T-helper 1 cell treated with Interleukin-12 subunit alpha and Interleukin-12 subunit beta and Interleukin-4 antibody, amounts not matched to agents 30 μg/mL and 1 μg/mL, for 36 hours (primary cell): Measurements from ENCODE around the gene TDP2.

ENCODE experiments used
- H3K27ac Mint-ChIP-seq: one replicate; pipeline ENCODE4 v1.8.0; 2021; ENCODE audit warnings: mild to moderate bottlenecking, mixed read lengths
- H3K27me3 Mint-ChIP-seq: one replicate; pipeline ENCODE4 v1.8.0; 2021; ENCODE audit warnings: low read depth, mixed read lengths
- H3K36me3 Mint-ChIP-seq: one replicate; pipeline ENCODE4 v1.8.0; 2021; ENCODE audit warnings: low read depth, mixed read lengths
- H3K4me1 Mint-ChIP-seq: one replicate; pipeline ENCODE4 v1.8.0; 2021; ENCODE audit warnings: low read depth, mixed read lengths
- H3K4me3 Mint-ChIP-seq: one replicate; pipeline ENCODE4 v1.8.0; 2021; ENCODE audit warnings: mild to moderate bottlenecking, moderate library complexity, mixed read lengths
- H3K9me3 Mint-ChIP-seq: one replicate; pipeline ENCODE4 v1.8.0; 2021; ENCODE audit warnings: mixed read lengths

Gene TDP2

GRCh38 chr6:24610672-24611071, 56.0 kb downstream of the TDP2 start:
- Mint-ChIP-seq H3K9me3 (no peaks in the 10 kb centered on the region), H3K4me1 (no peaks in the 10 kb centered on the region), H3K36me3 (no peaks in the 10 kb centered on the region), H3K4me3 (no peak overlapping the region), H3K27me3 (peaks cover 23% of the 10 kb centered on the region), H3K27ac (no peak overlapping the region)

DNA sequence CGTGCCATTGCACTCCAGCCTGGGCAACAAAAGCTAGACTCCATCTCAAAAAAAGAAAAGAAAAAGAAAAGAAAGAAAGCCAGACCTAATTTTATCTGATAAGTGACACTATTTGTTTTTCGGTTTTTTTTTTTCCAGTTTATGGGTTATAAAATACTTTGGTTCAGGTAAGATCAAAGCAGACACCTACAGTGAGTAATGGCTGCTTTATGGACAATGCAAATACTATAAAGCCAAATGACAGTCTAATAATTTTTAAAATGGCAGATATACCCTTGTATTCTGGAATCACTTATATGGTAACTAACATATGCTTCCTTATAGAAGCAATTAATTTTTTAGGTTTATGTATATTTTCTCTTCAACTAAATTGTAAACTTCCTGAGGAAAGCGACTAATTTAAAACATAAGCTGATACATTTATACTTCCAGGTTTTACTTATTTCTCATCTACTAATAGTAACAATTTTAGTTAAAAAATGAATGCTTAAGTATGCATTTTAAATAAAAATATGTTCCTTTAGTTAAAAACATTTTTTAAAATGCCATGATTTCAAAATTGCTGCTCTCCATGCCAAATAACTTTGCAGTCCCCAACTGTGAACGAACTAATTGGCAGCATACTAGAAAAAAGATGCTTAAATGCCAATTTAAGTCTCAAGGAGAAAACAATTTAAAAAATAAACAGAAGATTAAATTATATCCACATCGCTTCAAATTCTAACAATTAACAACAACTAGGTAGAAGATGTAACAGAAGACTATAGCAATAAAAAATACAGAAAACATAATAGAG, 59.2 kb downstream of the TDP2 start:
- Mint-ChIP-seq H3K27ac (no peak overlapping the region), H3K36me3 (no peaks in the 10 kb centered on the region), H3K27me3 (peaks cover 3% of the 10 kb centered on the region), H3K9me3 (no peaks in the 10 kb centered on the region), H3K4me1 (no peaks in the 10 kb centered on the region), H3K4me3 (no peak overlapping the region)

DNA sequence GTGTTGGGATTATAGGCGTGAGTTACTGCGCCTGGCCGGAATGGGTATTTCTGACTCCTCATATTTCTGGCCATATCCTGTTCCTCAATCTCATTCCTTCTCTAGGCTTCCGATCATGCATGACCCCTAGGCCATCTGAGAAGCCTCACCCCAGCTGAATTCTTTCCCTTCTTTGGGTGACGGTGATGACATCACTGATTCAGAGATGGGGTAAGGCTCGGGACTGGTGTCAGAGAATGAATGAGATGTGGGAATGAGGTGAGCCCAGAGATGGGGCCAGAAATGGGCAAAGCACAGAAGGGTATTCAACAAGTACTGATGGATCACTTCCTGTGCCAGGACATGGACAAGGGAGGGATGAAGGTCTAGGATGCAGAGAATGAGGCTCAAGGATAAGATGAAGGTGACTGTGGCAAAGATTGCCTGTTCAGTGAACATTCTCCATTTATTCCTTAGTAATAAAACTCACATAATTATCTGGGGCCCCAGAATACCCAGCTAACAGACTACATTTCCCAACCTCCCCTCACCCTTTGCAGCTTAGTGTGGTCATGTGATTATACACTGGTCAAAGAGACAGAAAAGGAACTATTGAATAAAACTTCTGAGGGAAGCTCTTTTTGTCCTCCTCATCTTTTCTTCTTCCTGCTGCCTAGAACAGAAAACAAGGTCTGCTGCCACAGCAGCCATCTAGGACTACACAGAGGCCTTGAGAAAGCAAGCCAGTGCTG, 60.3 kb downstream of the TDP2 start:
- H3K27me3 Mint-ChIP-seq, result peaks cover 3% of the 10 kb centered on the region
- no peak overlapping the region for H3K4me3 Mint-ChIP-seq
- no peak overlapping the region for H3K27ac Mint-ChIP-seq
- H3K4me1 Mint-ChIP-seq, result no peaks in the 10 kb centered on the region
- H3K36me3 Mint-ChIP-seq, result no peaks in the 10 kb centered on the region
- no peaks in the 10 kb centered on the region for H3K9me3 Mint-ChIP-seq

- Mint-ChIP-seq H3K4me3 (no peak overlapping the region), H3K9me3 (no peaks in the 10 kb centered on the region), H3K27ac (no peak overlapping the region), H3K27me3 (no peaks in the 10 kb centered on the region), H3K4me1 (no peaks in the 10 kb centered on the region), H3K36me3 (no peaks in the 10 kb centered on the region)
Measured at GRCh38 chr6:24603241-24603640, 63.5 kb downstream of the TDP2 start.

DNA sequence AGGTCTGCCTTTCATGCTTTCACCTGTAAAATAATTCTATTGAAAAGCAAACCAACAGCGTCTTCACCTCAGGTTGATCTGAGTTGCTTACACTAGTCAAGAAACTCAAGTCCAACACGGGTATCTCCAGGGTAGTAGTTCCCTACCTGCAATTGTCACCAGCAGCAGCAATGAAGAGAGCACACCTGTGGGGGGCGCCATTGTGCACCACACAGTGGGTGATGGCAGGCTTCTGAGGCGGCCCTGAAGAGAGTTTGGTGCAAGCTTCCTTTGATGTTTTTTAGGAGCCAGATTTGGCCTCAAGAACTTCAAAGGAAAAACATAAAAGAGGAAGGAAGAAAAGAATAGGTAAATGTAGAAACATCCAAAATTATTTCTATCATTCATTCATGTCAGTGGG, 65.8 kb downstream of the TDP2 start:
- H3K36me3 Mint-ChIP-seq, result no peaks in the 10 kb centered on the region
- no peak overlapping the region for H3K4me3 Mint-ChIP-seq
- no peak overlapping the region for H3K27ac Mint-ChIP-seq
- no peaks in the 10 kb centered on the region for H3K9me3 Mint-ChIP-seq
- H3K27me3 Mint-ChIP-seq, result no peaks in the 10 kb centered on the region
- H3K4me1 Mint-ChIP-seq, result no peaks in the 10 kb centered on the region
